ENCODE results near the gene RNF44.

The RNF44 gene

DNA sequence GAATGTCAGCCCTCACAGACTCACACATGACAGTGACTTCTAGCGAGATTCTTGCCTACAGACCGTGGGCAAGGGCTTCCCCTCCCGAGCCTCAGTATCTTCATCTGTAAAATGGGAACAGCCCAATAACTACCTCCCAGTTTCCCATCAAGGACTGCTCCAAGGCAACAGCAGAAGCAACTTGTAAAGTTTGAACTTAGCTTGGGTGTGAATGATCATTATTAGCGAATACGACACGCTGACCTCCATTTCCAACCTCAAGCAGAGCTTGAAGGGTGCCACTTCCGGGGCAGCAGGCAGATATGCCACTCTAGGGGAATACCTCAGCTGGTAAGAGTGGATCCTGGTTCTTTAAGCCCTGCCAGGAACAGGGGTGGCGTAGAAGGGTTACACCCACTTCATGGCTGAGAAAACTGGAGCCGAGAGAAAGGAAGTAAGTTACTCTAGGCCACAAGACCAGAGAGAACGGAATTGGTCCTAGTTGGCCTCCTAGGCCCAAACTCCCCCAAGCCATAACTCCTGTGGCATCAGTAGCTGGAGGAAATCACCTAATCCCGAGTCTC lies 2.0 kb downstream of the RNF44 start:
- DNase-seq (ENCODE audit: low read depth) = no peak

DNA sequence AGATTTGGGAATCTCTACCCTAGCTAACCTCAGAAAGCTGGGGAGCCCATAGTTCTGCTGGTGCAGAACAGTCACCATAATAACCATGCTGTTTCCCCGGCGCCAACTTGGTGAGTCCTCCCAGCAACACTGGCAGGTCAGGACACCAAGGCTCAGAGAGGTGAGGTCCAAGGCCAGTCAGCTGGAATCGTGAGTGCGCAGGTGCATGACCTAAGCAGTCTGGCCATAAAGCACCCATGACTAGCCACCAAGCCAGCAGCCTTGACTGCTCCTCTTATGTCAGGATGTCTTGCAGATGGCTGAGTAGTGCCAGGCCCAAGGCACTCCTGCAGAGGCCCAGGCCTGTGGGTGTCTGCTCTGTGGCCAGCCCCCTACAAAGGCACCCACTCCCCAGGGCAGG lies 2.6 kb downstream of the RNF44 start:
- DNase-seq (ENCODE audit: low read depth) = no peak

- DNase-seq (ENCODE audit: low read depth) = no peak
Observed at GRCh38 chr5:176533894-176534611, 3.1 kb downstream of the RNF44 start.

DNA sequence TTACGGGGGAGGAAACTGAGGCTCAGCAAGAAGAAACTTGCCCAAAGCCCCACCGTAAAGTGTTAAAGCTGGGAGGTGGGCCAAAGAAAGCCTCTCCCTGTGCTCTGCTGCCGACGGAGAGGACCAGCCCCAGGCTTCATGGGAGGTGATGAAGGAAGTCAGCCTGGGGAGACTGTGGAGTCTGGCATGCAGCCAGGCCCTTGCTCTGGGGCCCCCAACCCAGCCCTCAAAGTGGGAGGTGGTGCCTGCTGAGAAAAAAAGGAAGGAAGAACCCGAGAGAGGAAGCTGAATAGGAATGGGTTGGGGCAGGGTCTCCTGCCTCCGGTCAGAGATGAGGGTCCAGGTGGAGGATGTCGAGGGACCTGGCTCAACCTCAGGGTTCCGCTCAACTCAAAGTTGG lies 3.8 kb downstream of the RNF44 start:
- DNase-seq (ENCODE audit: low read depth) = no peak

DNA sequence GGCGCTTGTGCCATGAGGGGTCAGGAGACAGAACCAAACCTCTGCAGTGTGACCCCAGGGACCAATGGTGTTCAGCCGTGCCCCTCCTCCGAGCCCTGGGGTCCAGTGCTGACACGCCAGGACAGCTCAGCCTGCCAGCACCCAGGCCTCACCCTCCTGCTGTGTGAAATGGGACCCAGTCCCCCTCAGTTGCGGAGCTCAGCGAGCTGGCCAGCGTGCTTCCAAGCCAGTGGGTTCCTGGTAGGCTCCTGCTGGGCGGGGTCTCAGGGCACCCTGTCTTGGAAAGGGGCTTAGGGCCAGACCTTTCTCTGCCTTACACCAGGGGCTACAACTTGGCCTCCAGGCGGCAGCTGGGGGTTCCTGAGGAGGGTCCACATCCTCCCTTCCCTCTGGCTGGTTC lies 4.4 kb downstream of the RNF44 start:
- DNase-seq (ENCODE audit: low read depth) = no peak

GRCh38 chr5:176531902-176532493 lies 5.2 kb downstream of the RNF44 start:
- DNase-seq (ENCODE audit: low read depth) = no peak

GRCh38 chr5:176530983-176531901 lies 6.0 kb downstream of the RNF44 start:
- DNase-seq (ENCODE audit: low read depth) = no peak

DNA sequence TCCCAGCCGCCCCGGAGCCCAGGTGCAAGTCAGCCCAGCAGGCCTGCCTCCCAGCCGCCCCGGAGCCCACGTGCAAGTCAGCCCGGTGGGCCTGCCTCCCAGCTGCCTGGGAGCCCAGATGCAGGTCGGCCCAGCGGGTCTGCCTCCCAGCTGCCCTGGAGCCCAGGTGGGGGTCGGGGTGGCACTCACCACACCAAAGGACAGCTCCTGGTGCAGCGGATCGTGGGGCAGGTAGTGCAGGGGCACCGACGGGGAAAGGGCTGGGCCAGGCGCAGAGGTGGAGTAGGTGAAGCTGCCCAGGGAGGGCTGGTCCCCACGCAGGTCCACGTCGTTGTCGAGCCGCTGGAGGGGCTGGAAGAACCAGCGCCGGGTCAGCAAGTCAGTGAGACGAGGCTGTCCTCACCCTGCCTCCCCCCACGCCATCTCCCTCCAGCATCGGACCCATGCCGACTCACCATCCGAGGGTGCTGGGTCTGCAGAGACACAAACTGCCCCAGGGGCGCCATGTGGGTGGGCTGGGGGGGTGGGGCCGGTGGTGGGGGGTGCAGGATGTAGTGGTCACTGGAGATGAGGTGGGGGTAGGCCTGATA lies 6.7 kb downstream of the RNF44 start:
- DNase-seq (ENCODE audit: low read depth) = no peak

GRCh38 chr5:176529741-176530141 lies 7.5 kb downstream of the RNF44 start:
- no peak for DNase-seq (ENCODE audit: low read depth)

GRCh38 chr5:176529116-176529740 lies 8.0 kb downstream of the RNF44 start:
- no peak for DNase-seq (ENCODE audit: low read depth)

DNA sequence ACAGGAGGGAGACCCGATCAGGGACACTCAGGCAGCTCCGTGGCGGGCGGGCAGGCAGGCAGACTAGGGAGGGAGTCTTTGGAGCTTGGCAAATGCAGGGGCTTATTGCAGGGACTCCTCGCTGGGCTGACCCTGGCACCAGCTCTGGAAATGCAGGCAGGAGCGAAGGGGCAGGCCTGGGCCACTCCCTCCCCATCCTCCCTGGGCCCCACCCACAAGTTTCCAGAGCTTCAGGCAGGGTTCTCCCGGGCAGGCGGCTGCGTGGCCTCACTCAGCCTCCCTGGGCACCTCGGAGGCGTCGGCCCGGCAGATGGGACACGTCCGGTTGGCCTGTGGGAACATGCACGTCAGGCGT lies 8.5 kb downstream of the RNF44 start:
- DNase-seq (ENCODE audit: low read depth) = no peak

DNA sequence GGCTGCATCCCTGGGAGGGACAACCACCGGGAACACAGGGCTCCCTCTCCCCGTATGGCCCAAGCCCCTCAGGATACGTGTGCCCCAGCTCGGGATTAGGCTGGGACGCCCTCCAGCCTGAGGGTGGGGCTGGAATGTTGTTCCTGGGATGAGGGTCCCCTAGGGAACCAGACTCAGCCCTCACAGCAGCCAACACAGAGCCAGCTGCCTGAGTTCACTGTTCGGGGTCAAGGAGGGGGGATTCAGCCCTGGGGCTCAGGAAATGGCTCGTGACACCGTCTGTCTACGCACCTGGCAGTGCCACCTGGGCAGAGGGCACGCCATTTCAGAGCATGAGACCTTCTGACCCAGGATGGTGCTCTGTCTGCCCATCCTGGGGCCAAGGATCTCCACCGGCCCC lies 8.9 kb downstream of the RNF44 start:
- DNase-seq (ENCODE audit: low read depth) = no peak

DNA sequence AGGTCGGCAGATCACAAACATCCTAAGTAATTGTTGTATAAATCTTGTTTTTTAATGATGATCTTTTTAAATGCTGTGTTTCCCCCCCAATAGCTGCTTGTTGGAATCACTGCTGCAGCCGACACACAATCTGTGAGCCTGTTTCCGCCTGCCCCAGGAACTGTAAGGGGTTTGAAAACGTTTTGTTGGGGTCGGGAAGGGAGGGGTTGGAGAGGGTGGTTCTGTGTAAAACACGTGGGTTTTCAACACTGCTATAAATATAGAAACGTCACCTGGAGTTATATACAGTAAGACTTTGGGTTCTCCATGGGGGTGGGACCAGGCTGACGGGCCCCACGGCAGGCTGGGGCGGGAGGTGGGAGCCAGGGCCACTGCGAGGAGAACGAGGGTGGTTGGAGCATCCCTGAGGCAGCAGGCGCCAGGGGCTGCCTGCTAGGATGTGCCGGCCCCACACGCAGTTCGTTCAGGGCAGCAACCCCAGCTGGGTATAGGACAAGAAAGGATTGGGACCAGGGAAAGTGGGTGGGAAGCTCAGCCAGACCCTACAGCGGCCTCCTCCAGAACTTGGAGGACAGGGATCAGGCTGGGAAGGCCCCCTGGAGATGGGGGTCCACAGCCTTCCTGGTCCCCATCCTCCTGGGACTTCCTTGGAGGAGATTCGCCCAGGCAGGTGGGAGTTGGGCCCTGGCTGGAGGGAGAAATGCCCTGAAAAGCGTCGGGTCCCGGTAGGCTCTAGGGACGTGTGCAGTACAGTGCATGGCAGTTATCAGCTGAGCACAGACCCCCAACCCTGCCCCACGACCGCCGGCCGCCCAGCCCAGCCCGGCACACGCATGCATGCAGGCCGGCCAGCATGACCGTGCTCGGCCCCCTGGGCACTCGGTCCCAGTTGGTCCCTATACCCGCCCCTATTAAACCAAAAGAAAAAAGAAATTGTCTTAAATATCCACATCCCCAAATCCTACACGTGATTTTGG lies 9.7 kb downstream of the RNF44 start:
- DNase-seq (ENCODE audit: low read depth) = no peak

GRCh38 chr5:176526462-176526861 lies 10.7 kb downstream of the RNF44 start:
- no peak for DNase-seq (ENCODE audit: low read depth)

GRCh38 chr5:176525677-176526076 lies 11.5 kb downstream of the RNF44 start:
- no peak for DNase-seq (ENCODE audit: low read depth)

GRCh38 chr5:176524987-176525386 lies 12.2 kb downstream of the RNF44 start:
- no peak for DNase-seq (ENCODE audit: low read depth)

GRCh38 chr5:176524138-176524537 lies 13.1 kb downstream of the RNF44 start:
- DNase-seq (ENCODE audit: low read depth) = no peak

GRCh38 chr5:176521699-176522263 lies 15.4 kb downstream of the RNF44 start:
- DNase-seq (ENCODE audit: low read depth) = no peak

DNA sequence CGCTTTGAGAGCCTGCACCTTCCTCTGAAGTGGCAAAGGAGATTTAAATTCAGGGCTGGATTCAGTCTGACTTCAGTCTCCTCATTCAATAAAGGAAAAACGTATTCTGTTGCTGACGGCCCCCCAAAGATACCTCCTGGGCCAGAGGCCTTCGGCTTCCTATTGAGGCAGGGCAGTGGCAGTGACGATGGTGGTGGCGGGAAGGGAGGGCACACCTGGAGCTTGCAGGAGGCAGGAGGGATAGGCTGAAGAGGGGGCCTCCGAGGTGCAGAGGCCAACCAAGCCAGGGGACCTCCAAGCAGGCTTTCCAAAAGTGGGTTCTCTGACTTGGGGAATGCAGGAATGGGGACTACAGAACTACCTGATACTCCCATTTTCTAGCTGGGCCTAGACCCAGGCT lies 15.9 kb downstream of the RNF44 start:
- no peak for DNase-seq (ENCODE audit: low read depth)

All from HS-5 (cell line).